ENCODE measurements around the gene PIK3CD. TPM values are rescaled to one million over a fixed set of nuclear protein-coding genes. Genes with fewer than 3 reads are reported as not detected.
A peak's percentile ranks its signal among the peaks of the same experiment; 100 is the strongest.
"Not testable (repeated sequence)": the region's sequence is repeated elsewhere in the genome, so short reads cannot be mapped to it uniquely, and the experiment has no call there.

The PIK3CD gene
- polyA plus RNA-seq, 3 donors: 7.5 to 9.8 (median 7.7) TPM

- DNase-seq (ENCODE audit: extremely low read depth in 1 of 11, low read depth in 9 of 11, low spot score in 4 of 11): no peak
Observed at GRCh38 chr1:9706178-9706577, 54.6 kb downstream of the PIK3CD start.

- DNase-seq (ENCODE audit: extremely low read depth in 1 of 11, low read depth in 9 of 11, low spot score in 4 of 11): no peak
Observed at GRCh38 chr1:9710037-9710436, 58.5 kb downstream of the PIK3CD start.

GRCh38 chr1:9711466-9712020, 60.0 kb downstream of the PIK3CD start:
- no peak for DNase-seq (ENCODE audit: extremely low read depth in 1 of 11, low read depth in 9 of 11, low spot score in 4 of 11)

- DNase-seq (ENCODE audit: extremely low read depth in 1 of 11, low read depth in 9 of 11, low spot score in 4 of 11): not testable (repeated sequence)
Observed at GRCh38 chr1:9712767-9713166, 61.2 kb downstream of the PIK3CD start.

GRCh38 chr1:9714257-9714718, 62.8 kb downstream of the PIK3CD start:
- DNase-seq (ENCODE audit: extremely low read depth in 1 of 11, low read depth in 9 of 11, low spot score in 4 of 11): no peak

- DNase-seq (ENCODE audit: extremely low read depth in 1 of 11, low read depth in 9 of 11, low spot score in 4 of 11): no peak
Observed at GRCh38 chr1:9715536-9716226, 64.2 kb downstream of the PIK3CD start.

GRCh38 chr1:9716404-9717192, 65.1 kb downstream of the PIK3CD start:
- no peak for DNase-seq (ENCODE audit: extremely low read depth in 1 of 11, low read depth in 9 of 11, low spot score in 4 of 11)

GRCh38 chr1:9717193-9718005, 65.9 kb downstream of the PIK3CD start:
- DNase-seq (ENCODE audit: extremely low read depth in 1 of 11, low read depth in 9 of 11, low spot score in 4 of 11): peak; percentile 58 to 89 (median 75)

- no peak for DNase-seq (ENCODE audit: extremely low read depth in 1 of 11, low read depth in 9 of 11, low spot score in 4 of 11)
Observed at GRCh38 chr1:9718006-9718680, 66.6 kb downstream of the PIK3CD start.

GRCh38 chr1:9719978-9720722, 68.6 kb downstream of the PIK3CD start:
- no peak for DNase-seq (ENCODE audit: extremely low read depth in 1 of 11, low read depth in 9 of 11, low spot score in 4 of 11)

GRCh38 chr1:9720785-9721605, 69.5 kb downstream of the PIK3CD start:
- DNase-seq (ENCODE audit: extremely low read depth in 1 of 11, low read depth in 9 of 11, low spot score in 4 of 11): no peak

- DNase-seq (ENCODE audit: extremely low read depth in 1 of 11, low read depth in 9 of 11, low spot score in 4 of 11): peak in 2 of 11 donors; percentile 9 to 22
Observed at GRCh38 chr1:9721606-9722377, 70.3 kb downstream of the PIK3CD start.

GRCh38 chr1:9722378-9722749, 70.8 kb downstream of the PIK3CD start:
- DNase-seq (ENCODE audit: extremely low read depth in 1 of 11, low read depth in 9 of 11, low spot score in 4 of 11): no peak

GRCh38 chr1:9723068-9723805, 71.7 kb downstream of the PIK3CD start:
- no peak for DNase-seq (ENCODE audit: extremely low read depth in 1 of 11, low read depth in 9 of 11, low spot score in 4 of 11)

- no peak for DNase-seq (ENCODE audit: extremely low read depth in 1 of 11, low read depth in 9 of 11, low spot score in 4 of 11)
Observed at GRCh38 chr1:9723926-9724325, 72.4 kb downstream of the PIK3CD start.
